HG02623 (cell line): Measurements from ENCODE around the gene WDR70.
"Not testable (repeated sequence)": the region's sequence is repeated elsewhere in the genome, so short reads cannot be mapped to it uniquely, and the experiment has no call there.

Experiments
- ATAC-seq: cut with Tn5 transposase; IDR thresholded peaks from one replicate; pipeline ENCODE4 v1.9.1; 2021; ENCODE audit warnings: moderate library complexity; ENCODE audit not compliant: unreplicated experiment

The WDR70 gene

DNA sequence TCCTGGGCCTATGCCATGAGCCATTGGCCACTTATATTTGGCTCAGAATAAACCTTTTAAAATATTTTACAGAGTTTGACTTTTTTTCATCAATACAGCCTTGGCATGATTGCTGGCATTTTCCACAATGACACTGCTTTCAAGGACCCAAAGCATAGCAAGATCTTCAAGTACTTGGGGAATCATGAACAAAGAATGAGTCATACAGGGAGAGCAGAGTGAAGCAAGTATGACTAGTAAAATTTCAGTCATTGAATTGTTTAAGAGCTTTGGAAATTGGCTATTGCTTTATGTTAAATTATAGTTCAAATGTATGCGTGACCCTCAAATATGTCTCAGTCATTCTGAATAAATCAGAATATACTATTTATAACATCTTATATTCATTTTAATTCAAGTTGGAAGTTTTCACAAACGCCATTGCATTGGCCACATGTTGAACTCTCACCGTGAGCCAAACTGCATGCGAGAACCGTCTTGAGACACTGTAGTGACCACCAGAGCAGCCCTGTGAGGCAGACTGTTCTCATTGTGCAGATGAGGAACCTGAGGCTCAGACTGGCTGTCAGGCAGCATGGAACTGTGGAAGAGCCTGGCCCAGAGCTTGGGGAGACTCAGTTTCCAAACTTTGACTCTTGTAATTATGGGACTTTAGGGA, 407.9 kb downstream of the WDR70 start:
- no peak for ATAC-seq

- no peak for ATAC-seq
Observed at GRCh38 chr5:37787742-37788141, 408.6 kb downstream of the WDR70 start.

DNA sequence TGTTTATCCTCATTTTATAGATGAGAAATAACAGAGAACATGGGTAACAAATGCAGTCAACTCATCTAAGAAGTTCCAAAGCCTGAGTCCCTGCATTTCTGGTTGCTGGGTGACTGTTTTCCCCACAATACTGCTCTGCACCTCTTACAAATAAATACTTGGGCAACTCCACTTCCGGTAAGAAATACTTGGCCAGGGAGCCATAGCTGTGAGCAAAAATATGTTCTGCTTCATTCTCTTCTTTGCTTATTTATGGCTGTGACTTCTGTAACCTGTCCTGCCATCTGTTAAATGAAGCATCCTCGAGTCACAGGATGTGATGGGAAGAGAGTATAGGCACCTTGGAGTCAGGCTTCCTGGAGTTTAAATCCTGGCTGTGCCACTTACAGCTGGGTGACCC, 410.9 kb downstream of the WDR70 start:
- ATAC-seq = no peak

GRCh38 chr5:37791321-37791720, 412.2 kb downstream of the WDR70 start:
- no peak for ATAC-seq

DNA sequence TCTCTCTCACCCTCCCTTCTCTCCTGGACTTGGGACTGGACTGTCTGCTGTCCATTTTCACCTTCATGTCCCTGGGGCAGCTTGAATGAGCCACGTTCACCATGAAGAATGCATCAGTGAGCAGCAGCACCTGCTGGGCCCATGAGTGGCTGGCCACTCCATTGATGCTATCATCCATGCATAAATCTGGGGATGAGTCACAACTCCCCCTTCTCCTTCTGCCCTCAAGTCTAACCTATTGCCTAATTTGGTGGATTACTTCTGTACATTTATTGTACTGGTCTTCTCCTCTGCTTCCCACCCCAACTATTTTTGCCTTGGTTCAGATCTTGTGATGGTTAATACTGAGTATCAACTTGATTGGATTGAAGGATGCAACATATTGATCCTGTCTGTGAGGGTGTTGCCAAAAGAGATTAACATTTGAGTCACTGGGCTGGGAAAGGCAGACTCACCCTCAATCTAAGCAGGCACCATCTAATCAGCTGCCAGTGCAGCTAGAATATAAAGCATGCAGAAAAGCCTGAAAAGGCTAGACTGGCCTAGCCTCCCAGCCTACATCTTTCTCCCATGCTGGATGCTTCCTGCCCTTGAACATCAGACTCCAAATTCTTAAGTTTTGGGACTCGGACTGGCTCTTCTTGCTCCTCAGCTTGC, 414.0 kb downstream of the WDR70 start:
- no peak for ATAC-seq

DNA sequence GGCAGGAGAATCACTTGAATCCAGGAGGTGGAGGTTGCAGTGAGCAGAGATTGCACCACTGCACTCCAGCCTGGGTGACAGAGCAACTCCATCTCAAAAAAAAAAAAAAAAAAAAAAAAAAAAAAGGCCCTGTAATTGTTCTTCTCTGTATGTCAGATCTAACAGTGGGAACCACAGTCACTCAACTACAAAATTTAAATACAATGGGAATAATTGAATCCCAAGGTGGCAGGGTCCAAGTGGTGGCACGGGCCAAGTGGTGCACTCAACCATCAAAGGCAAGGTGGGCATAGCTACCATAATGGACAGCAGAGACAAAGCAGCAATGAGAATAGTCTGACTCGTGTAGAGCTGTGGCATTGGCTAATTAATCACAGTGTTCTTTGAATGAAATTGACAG, 416.2 kb downstream of the WDR70 start:
- ATAC-seq = not testable (repeated sequence)

GRCh38 chr5:37796435-37796834, 417.3 kb downstream of the WDR70 start:
- not testable (repeated sequence) for ATAC-seq

DNA sequence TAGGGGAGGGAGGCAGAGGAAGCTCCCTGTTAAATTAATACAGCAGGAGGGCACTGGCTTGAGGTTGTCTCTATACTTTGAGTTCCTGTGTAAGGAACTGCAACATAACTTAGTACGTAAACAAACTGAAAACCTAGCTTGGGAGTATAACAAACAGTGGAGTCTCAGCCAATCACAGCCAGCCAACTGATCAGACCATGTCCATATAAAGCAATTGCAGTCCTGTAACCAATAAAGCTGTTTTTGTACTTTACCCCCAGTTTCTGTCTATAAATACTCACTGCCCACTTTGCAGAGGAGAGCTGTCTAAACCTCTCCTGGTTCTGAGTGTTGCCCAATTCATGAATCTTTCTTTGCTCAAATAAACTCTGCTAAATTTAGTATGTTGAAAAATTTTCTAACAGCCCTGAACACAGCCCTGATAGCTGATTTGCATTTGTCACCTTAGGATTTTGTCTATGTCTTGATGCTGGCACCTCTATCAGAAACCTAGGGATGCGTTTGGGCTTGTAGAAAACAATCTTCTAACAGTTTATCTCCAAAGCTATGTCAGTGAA, 420.8 kb downstream of the WDR70 start:
- no peak for ATAC-seq

DNA sequence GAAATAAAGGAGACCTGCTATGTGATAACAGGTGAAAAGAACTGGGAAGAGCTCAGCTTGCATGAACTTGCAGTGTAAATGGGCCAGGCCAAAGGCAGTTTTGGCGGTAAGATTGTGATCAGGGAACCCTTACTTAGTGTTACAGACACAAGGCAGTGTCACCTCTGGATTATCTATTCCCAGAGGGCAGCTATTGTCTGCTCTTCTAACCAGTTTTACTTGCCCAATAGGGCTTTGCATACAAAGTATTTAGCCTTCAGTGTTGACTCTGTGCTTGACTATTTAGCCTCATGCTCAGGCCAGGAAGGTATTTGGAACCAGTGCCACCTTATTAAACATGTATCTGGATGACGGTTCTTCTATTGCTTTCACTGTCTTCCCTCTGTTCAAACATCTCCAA, 422.4 kb downstream of the WDR70 start:
- no peak for ATAC-seq
